GM12874 (cell line): Measurements from ENCODE around the gene NT5C.

Source experiments
- CTCF ChIP-seq: IDR thresholded peaks from 2 replicates; pipeline ENCODE4 v1.5.1; 2011; ENCODE audit warnings: low read depth, mild to moderate bottlenecking, control low read depth, low read length, moderate library complexity; ENCODE audit not compliant: insufficient read depth

Gene NT5C

GRCh38 chr17:75151930-75152329, 20.4 kb upstream of the NT5C start:
- no peak for TF ChIP-seq CTCF

GRCh38 chr17:75147878-75148546, 16.5 kb upstream of the NT5C start:
- no peak for TF ChIP-seq CTCF

- no peak for TF ChIP-seq CTCF
These were observed 15.1 kb upstream of the NT5C start for GRCh38 chr17:75146592-75146991.

- TF ChIP-seq CTCF, result no peak
These were observed 13.4 kb upstream of the NT5C start for GRCh38 chr17:75144816-75145512.

GRCh38 chr17:75142236-75142971, 10.9 kb upstream of the NT5C start:
- TF ChIP-seq CTCF, result no peak

- TF ChIP-seq CTCF, result no peak
These were observed 7.0 kb upstream of the NT5C start for GRCh38 chr17:75138519-75138918.

GRCh38 chr17:75135946-75136345, 4.4 kb upstream of the NT5C start:
- no peak for TF ChIP-seq CTCF
